ENCODE measurements around the gene NKD1.

DNA sequence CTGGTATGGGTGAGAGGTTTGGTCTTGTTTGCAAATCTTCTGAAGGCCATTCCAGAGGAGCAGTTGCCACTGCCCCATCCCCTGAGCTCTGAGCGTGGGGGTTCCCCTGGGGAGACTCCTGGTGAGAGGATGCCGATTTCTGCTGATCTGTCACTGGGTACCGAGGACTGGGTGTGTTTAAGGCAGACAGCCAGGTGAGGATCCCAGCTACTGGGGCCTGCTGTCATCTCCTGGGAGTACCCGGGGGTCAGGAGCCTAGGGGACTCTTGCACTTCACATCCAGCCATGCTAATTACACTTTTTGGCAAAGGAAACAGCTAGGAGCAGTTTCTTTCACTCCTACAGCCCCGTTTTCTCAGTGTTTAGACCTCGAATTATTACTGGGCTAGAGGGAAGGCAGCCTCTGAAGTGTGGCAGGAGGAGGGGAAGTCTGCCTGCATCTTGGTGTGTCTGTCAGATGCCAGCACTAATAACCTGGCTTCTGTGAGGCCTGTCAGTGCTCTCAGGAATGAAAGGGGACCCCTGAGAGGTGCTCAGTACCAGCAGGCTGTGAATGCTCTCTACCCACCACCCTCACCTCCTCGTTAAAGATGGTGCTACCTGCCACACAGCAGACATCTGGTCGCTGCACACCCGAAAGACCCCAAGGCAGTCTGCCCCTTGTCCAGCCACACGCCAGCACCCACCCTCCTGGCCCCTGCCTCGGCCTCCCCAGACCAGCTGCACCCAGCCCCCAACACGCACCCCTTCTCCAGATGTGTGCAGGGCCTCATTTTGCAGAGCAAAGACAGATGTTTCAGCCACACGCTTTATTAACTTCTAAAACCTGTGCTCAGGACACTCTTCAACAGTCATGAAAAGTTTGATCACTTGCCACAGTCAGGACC is 89.8 kb downstream of the NKD1 start:
- TF ChIP-seq, protein P1, sequence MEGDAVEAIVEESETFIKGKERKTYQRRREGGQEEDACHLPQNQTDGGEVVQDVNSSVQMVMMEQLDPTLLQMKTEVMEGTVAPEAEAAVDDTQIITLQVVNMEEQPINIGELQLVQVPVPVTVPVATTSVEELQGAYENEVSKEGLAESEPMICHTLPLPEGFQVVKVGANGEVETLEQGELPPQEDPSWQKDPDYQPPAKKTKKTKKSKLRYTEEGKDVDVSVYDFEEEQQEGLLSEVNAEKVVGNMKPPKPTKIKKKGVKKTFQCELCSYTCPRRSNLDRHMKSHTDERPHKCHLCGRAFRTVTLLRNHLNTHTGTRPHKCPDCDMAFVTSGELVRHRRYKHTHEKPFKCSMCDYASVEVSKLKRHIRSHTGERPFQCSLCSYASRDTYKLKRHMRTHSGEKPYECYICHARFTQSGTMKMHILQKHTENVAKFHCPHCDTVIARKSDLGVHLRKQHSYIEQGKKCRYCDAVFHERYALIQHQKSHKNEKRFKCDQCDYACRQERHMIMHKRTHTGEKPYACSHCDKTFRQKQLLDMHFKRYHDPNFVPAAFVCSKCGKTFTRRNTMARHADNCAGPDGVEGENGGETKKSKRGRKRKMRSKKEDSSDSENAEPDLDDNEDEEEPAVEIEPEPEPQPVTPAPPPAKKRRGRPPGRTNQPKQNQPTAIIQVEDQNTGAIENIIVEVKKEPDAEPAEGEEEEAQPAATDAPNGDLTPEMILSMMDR (conservative IDR thresholded peaks at IDR 0.05; ENCODE audit: low read length) = no peak
- no peak for TF ChIP-seq EZH2phosphoT487 (IDR thresholded peaks at IDR 0.05; ENCODE audit: borderline replicate concordance)

Data from Loucy (cell line).